Thyroid gland (tissue), 4 donors: ENCODE measurements around the gene RAB5A. TPM values are rescaled to one million over a fixed set of nuclear protein-coding genes. Genes with fewer than 3 reads are reported as not detected.
"Not testable (repeated sequence)": the region's sequence is repeated elsewhere in the genome, so short reads cannot be mapped to it uniquely, and the experiment has no call there.

Experiments used
- DNase-seq, 2 donors: peaks; one replicate each; pipeline ENCODE4 v3.0.0-alpha.2; 2019
- H3K27ac ChIP-seq, 3 donors: fragments of 200-600 bp; sonication (generic); 1 replicate in 2 of 3; 2 replicates in 1 of 3; pipeline ENCODE4 v1.5.1; 2016 to 2019; ENCODE audit warnings: mild to moderate bottlenecking in 1 of 3, moderate library complexity in 1 of 3
- H3K27me3 ChIP-seq: fragments of 200-600 bp; sonication (generic); one replicate; pipeline ENCODE4 v1.5.1; 2019
- H3K36me3 ChIP-seq, 2 donors: fragments of 200-600 bp; sonication (generic); one replicate each; pipeline ENCODE4 v1.5.1; 2016 to 2019
- H3K4me1 ChIP-seq, 2 donors: fragments of 200-600 bp; sonication (generic); one replicate each; pipeline ENCODE4 v1.5.1; 2017 to 2019
- H3K4me3 ChIP-seq, 3 donors: fragments of 200-600 bp; sonication (generic); replicated peaks in 1 of 3; 1 replicate in 2 of 3; 2 replicates in 1 of 3; pipeline ENCODE4 v1.5.1; 2016; ENCODE audit warnings: mild to moderate bottlenecking in 1 of 3
- H3K9me3 ChIP-seq: fragments of 200-600 bp; sonication (generic); one replicate; pipeline ENCODE4 v1.5.1; 2017
- POLR2A ChIP-seq, 2 donors: fragments of 450-650 bp; IDR thresholded peaks; one replicate each; pipeline ENCODE4 v1.6.1; 2017; ENCODE audit warnings: antibody characterized with exemption in 2 of 2, mild to moderate bottlenecking in 2 of 2, moderate library complexity in 1 of 2
- WGBS, 2 donors: methylation state at CpG; one replicate each; pipeline ENCODE4 v1.1.5; 2017; 5-methylcytosine and 5-hydroxymethylcytosine counted together
- intact Hi-C: fragments of 100-400 bp; cut with DNase I; formaldehyde crosslinking; loops from one replicate; pipeline ENCODE4 v1.15.1; 2023
- total RNA-seq, 4 donors: library from RNA; depleted of rRNA; stranded (reverse); fragments of >200 nt; gene quantifications; one replicate each; pipeline ENCODE4 v1.2.3, GENCODE V29; 2016
- TF ChIP-seq, protein P1 (sequence below), 6 experiments: fragments of 200-600 bp in 3 of 6; fragments of 450-650 bp in 3 of 6; sonication (generic) in 3 of 6; IDR thresholded peaks; one replicate each; pipeline ENCODE4 v1.5.1; 2016 to 2019; ENCODE audit warnings: antibody characterized with exemption in 6 of 6, mild to moderate bottlenecking in 2 of 6, inconsistent platforms in 1 of 6, moderate library complexity in 1 of 6

Gene RAB5A
- total RNA-seq, 4 donors from 2014 or later = 76.8 to 109 (median 85.5) TPM

DNA sequence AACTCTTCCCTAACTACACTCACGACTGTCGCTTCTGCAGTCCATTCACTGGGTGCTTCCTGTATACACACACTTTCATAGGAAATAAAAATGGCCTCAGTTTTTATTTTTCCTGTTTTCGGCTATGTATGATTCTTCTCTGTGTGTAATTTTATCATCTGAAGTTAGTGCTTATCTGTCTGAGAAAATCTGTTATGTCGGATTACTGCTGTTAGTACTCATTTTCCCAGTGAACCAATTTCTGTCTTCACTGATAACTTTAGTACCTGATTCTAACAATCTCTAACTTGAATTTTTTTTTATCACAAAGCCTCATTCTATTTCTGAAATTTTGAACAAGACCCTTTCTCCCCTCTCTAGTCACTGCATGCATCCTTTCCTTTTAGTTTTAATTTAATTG is 20.9 kb downstream of the RAB5A start:
- DNase-seq = no peak
- H3K27me3 ChIP-seq = no peaks in the 10 kb centered on the region
- no peaks in the 10 kb centered on the region for H3K36me3 ChIP-seq
- peaks cover under 1 to 1% of the 10 kb centered on the region in 2 donors for H3K4me1 ChIP-seq
- intact Hi-C loops = no loop called here
- no peak for TF ChIP-seq POLR2A (IDR thresholded peaks at IDR 0.05)
- TF ChIP-seq, protein P1, sequence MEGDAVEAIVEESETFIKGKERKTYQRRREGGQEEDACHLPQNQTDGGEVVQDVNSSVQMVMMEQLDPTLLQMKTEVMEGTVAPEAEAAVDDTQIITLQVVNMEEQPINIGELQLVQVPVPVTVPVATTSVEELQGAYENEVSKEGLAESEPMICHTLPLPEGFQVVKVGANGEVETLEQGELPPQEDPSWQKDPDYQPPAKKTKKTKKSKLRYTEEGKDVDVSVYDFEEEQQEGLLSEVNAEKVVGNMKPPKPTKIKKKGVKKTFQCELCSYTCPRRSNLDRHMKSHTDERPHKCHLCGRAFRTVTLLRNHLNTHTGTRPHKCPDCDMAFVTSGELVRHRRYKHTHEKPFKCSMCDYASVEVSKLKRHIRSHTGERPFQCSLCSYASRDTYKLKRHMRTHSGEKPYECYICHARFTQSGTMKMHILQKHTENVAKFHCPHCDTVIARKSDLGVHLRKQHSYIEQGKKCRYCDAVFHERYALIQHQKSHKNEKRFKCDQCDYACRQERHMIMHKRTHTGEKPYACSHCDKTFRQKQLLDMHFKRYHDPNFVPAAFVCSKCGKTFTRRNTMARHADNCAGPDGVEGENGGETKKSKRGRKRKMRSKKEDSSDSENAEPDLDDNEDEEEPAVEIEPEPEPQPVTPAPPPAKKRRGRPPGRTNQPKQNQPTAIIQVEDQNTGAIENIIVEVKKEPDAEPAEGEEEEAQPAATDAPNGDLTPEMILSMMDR (IDR thresholded peaks at IDR 0.05) = no peak
- no peaks in the 10 kb centered on the region for H3K9me3 ChIP-seq
- WGBS, 2 donors = 84 to 85% methylated on average over 4 of the region's 4 CpGs
- H3K4me3 ChIP-seq = no peak overlapping the region
- no peak overlapping the region for H3K27ac ChIP-seq

GRCh38 chr3:19970327-19970726 is 23.4 kb downstream of the RAB5A start:
- DNase-seq = no peak
- H3K4me1 ChIP-seq = no peaks in the 10 kb centered on the region
- no peaks in the 10 kb centered on the region for H3K27me3 ChIP-seq
- TF ChIP-seq, protein P1 (IDR thresholded peaks at IDR 0.05) = no peak
- TF ChIP-seq POLR2A (IDR thresholded peaks at IDR 0.05) = no peak
- peaks cover 5 to 6% of the 10 kb centered on the region in 2 donors for H3K36me3 ChIP-seq
- no peak overlapping the region for H3K4me3 ChIP-seq
- H3K9me3 ChIP-seq = no peaks in the 10 kb centered on the region
- no peak overlapping the region for H3K27ac ChIP-seq
- WGBS, 2 donors = 90 to 92% methylated on average over 8 of the region's 8 CpGs
- intact Hi-C loops = no loop called here

DNA sequence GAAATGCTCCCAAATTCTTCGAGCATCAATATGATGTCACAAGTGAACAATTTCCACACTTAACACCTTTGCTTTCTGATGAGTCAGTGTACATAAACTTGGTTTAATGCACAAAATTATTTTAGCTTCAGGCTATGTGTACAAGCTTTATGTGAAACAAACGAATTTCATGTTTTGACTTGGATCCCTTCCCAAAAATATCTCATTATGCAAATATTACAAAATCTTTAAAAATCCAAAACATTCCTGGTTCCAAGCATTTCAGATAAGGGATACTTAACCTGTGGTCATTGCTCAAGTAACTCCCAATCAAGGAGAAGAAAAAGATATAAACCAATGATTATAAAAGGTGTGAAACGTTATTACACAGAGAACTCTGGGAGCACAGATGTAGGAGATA is 25.2 kb downstream of the RAB5A start:
- intact Hi-C loops = no loop called here
- Histone ChIP-seq H3K9me3 (no peaks in the 10 kb centered on the region), H3K4me3 (no peak overlapping the region), H3K36me3 (peaks cover 18 to 21% of the 10 kb centered on the region in 2 donors), H3K27me3 (no peaks in the 10 kb centered on the region), H3K4me1 (no peaks in the 10 kb centered on the region), H3K27ac (no peak overlapping the region)
- TF ChIP-seq, protein P1 (IDR thresholded peaks at IDR 0.05) = no peak
- 74 to 83% methylated on average over 3 of the region's 3 CpGs for WGBS, 2 donors
- DNase-seq = no peak

GRCh38 chr3:19988904-19989303 is 42.0 kb downstream of the RAB5A start:
- 96 to 98% methylated on average over 8 of the region's 8 CpGs for WGBS, 2 donors
- H3K9me3 ChIP-seq, H3K4me3 ChIP-seq, H3K27ac ChIP-seq, DNase-seq, H3K4me1 ChIP-seq, intact Hi-C loops, H3K36me3 ChIP-seq, H3K27me3 ChIP-seq: not testable (repeated sequence)

GRCh38 chr3:19994796-19995195 is 47.9 kb downstream of the RAB5A start:
- DNase-seq = no peak
- Histone ChIP-seq H3K4me3 (no peak overlapping the region), H3K9me3 (no peaks in the 10 kb centered on the region), H3K36me3 (no peaks in the 10 kb centered on the region), H3K27ac (no peak overlapping the region), H3K27me3 (no peaks in the 10 kb centered on the region), H3K4me1 (no peaks in the 10 kb centered on the region)
- 78 to 82% methylated on average over 2 of the region's 2 CpGs for WGBS, 2 donors
- TF ChIP-seq, protein P1 (IDR thresholded peaks at IDR 0.05) = no peak
- no peak for TF ChIP-seq POLR2A (IDR thresholded peaks at IDR 0.05)
- intact Hi-C loops = no loop called here

DNA sequence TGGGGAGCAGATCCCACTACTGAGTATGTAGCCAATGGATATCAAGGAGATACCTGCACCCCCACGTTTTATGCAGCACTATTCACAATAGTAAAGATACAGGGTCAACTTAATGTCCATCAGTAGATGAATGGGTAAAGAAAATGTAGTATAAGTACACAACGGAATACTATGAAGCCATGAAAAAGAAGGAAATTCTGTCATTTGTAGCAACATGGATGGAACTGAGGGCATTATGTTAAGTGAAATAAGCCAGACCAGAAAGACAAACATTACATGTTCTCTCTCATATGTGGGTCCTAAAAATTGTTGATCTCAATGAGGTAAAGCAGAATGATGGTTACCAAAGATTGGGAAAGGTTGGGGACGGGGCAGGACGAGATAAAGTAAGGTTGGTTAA is 50.6 kb downstream of the RAB5A start:
- WGBS, 2 donors = 92 to 94% methylated on average over 4 of the region's 4 CpGs
- no peak overlapping the region for H3K4me3 ChIP-seq
- no peaks in the 10 kb centered on the region for H3K27me3 ChIP-seq
- intact Hi-C loops = no loop called here
- H3K9me3 ChIP-seq = no peaks in the 10 kb centered on the region
- no peaks in the 10 kb centered on the region for H3K36me3 ChIP-seq
- no peak for DNase-seq
- TF ChIP-seq, protein P1 (IDR thresholded peaks at IDR 0.05) = no peak
- no peak for TF ChIP-seq POLR2A (IDR thresholded peaks at IDR 0.05)
- H3K4me1 ChIP-seq = no peaks in the 10 kb centered on the region
- H3K27ac ChIP-seq = no peak overlapping the region
